GM08714 (cell line): ENCODE measurements around the gene C4A.
"Not testable (repeated sequence)": the region's sequence is repeated elsewhere in the genome, so short reads cannot be mapped to it uniquely, and the experiment has no call there.

Source experiments
- H3K4me3 ChIP-seq: fragments of 200-500 bp; sonication (Bioruptor generic); 2 replicates; pipeline ENCODE4 v1.5.1; 2014; ENCODE audit warnings: mild to moderate bottlenecking, low read length, inconsistent platforms

C4A gene

DNA sequence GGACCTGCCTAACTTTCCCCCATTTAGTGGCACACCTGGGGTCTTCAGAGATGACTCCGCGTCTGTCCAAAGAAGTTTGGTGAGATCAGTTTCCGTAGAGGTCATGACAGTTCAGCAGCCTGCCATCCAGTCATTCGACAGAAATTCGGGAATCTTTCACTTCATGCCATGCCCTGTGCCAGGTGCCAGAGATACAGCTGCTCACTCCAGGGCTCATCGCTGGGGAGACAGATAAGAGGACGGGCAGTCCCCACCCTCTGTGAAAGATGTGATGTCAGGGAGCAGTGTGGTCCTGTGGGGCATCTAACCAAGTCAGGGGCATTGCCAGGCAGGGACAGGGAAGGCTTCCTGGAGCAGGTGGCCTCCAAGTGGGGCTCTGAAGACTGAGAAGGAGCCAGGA lies 21.4 kb downstream of the C4A start:
- not testable (repeated sequence) for H3K4me3 ChIP-seq

DNA sequence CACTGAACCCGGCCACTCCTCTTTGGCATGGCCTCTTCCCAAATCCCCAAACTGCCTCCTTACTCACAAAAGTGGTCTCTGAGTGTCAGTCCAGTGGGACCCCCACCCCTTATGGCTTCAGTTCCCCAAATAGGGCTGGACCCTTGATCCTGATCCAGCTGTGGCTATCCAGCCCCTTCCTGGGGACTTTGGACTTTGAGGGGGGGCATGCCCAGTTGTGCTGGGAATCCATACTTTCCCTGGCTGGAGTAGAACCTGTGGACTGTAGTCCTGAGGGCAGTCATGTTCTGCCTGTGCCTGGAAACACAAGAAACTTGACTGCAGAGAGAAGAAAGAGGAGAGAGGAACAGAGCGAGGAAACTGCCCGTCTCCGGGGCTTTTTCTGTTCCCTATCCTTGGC lies 22.5 kb downstream of the C4A start:
- H3K4me3 ChIP-seq: not testable (repeated sequence)

DNA sequence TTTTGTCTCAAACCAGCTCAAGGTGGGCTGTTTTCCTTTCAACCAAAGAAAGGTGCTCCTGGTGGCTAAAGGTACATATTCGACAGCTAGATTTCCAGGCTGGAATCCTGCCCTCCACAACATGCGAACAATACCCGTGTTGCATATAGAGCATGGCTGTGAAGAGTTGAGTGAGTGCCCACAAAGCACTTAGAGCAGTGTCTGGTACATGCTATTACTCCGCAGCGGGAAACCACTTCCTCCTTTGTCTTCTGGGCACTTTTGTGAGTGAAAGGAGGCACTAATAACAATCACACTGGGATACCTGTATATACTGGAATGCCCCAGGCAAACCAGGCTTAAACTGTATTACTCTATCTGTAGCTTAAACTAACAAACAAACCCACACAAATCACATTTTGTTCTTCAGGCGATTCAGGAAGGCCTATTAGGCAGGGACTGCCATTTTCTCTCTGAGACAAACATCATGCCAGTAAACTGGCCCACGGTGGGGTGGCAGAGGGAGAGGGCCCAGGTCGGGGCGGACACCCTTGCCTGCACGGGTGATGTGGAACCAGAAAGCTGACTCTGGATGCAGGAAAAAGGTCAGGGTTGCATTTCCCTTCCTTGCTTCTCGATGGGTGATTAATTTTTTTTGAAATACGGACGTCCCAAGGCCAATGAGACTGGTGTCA lies 23.1 kb downstream of the C4A start:
- H3K4me3 ChIP-seq: not testable (repeated sequence)

DNA sequence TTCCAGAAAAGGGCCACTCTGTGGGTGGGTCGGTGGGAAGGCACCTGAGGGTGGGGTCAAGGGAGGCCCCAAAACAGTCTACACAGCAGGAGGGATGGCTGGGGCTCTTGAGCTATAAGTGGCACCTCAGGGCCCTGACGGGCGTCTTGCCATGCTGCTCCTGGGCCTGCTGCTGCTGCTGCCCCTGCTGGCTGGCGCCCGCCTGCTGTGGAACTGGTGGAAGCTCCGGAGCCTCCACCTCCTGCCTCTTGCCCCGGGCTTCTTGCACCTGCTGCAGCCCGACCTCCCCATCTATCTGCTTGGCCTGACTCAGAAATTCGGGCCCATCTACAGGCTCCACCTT lies 23.7 kb downstream of the C4A start:
- H3K4me3 ChIP-seq: not testable (repeated sequence)

DNA sequence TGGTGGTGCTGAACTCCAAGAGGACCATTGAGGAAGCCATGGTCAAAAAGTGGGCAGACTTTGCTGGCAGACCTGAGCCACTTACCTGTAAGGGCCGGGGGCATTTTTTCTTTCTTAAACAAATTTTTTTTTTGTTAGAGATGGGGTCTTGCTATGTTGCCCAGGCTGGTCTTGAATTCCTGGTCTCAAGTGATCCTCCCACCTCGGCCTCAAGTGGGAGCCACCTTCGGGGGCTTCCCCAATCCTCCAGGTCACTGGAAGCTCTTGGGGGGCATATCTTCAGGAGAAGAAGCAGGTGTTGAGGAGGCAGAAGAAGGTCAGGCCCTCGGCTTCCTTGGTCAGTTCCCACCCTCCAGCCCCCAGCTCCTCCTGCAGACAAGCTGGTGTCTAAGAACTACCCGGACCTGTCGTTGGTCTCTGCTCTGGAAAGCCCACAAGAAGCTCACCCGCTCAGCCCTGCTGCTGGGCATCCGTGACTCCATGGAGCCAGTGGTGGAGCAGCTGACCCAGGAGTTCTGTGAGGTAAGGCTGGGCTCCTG lies 24.2 kb downstream of the C4A start:
- not testable (repeated sequence) for H3K4me3 ChIP-seq

DNA sequence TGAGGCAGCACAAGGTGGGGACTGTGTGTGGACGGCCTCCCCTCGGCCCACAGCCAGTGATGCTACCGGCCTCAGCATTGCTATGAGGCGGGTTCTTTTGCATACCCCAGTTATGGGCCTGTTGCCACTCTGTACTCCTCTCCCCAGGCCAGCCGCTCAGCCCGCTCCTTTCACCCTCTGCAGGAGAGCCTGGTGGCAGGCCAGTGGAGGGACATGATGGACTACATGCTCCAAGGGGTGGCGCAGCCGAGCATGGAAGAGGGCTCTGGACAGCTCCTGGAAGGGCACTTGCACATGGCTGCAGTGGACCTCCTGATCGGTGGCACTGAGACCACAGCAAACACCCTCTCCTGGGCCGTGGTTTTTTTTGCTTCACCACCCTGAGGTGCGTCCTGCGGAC lies 25.2 kb downstream of the C4A start:
- H3K4me3 ChIP-seq: not testable (repeated sequence)

DNA sequence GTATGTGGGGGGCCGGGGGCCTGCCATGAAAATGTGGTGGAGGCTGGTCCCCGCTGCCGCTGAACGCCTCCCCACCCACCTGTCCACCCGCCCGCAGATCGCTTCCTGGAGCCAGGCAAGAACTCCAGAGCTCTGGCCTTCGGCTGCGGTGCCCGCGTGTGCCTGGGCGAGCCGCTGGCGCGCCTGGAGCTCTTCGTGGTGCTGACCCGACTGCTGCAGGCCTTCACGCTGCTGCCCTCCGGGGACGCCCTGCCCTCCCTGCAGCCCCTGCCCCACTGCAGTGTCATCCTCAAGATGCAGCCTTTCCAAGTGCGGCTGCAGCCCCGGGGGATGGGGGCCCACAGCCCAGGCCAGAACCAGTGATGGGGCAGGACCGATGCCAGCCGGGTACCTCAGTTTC lies 26.2 kb downstream of the C4A start:
- H3K4me3 ChIP-seq: not testable (repeated sequence)

DNA sequence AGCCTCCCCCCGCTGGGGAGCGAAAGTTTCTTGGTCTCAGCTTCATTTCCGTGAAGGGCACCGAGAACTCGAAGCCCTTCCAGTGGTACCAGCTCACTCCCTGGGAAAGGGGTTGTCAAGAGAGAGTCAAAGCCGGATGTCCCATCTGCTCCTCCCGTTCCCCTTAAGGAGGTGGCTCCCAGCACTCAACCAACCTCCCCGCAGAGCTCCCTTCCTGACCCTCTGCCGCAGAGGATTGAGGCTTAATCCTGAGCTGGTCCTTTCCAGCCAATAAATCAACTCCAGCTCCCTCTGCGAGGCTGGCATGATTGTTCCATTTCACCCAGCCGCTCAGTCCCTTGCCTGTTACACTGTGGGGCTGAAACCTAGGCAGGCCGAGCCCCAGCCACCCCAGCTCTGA lies 26.8 kb downstream of the C4A start:
- not testable (repeated sequence) for H3K4me3 ChIP-seq

DNA sequence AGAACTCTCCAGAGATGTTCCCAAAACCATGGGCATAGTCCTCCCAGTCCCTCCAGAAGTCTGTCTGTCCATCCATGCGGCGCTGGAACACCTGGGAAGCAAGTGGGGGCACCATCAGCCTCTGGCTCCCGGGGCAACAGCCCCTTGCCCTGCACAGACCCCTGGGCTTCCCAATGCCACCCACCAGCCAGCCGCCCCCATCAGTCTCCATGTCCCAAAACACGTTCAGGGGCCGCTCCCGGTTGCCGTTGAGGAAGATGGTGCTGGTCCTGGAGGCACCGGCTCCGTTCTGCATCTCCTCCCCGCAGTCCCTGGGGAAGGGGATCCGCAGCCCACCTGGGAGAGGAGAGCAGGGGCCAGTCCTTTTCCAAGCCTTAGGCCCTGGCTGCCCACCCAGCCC lies 27.7 kb downstream of the C4A start:
- not testable (repeated sequence) for H3K4me3 ChIP-seq

DNA sequence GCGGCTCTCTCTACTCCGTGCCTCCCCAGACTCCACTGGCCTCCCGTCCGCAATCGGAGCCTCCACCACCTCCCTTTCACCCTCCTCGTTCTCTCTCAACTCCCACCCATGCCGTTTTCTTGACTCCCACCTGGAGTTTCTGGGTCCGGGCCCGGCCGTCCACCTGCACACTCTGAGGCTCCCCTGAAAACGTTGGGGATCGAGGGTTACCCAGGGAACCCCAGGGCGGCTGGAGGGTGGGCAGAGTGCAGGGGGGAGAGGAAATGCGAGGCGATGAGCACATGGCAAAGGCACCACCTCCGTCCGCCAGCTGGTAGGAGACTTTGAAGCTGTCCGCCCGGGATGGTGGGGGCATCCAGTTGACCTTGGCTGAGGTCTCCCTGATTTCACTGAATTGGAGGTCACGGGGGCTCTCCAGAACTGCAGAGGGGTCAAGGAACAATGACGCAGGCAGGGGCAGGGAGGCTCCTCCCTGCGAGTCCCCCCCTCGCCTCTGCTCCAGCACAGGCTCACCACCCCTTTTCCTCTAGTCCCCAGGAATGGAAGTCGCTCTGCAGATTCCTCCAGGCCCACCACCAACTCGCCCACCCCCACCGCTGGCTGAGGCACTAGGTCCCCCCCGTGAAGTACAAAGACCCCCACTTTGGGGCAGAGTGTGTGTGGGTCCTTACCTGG lies 29.1 kb downstream of the C4A start:
- not testable (repeated sequence) for H3K4me3 ChIP-seq

DNA sequence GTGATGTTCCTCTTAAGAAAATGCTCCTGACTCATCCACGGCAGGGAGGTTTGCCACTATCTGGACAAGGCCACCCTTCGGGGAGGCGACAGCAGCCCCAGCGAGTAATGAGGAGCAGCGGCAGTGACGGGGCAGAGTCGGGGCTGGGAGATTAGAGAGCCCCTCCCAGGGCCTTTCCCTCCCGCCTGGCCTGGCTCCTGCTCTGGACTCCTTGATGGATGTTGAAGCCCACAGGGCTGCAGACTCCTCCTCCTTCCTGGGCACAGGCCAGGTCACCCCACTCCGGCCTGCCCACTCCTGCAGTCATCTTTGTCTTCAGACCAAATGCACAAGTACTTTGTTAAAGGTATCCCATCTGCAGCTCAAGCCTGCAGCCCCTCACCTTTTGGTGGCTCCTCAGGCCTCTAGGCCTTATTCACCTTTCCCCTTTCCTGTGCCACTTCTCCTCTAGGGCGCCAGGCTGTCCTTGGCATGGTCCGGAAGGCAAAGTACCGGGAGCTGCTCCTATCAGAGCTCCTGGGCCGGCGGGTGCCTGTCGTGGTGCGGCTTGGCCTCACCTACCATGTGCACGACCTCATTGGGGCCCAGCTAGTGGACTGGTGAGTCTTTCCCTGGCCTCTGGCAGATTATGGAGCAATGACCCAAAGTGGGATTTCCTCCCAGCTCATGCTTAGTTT lies 31.2 kb downstream of the C4A start:
- not testable (repeated sequence) for H3K4me3 ChIP-seq

DNA sequence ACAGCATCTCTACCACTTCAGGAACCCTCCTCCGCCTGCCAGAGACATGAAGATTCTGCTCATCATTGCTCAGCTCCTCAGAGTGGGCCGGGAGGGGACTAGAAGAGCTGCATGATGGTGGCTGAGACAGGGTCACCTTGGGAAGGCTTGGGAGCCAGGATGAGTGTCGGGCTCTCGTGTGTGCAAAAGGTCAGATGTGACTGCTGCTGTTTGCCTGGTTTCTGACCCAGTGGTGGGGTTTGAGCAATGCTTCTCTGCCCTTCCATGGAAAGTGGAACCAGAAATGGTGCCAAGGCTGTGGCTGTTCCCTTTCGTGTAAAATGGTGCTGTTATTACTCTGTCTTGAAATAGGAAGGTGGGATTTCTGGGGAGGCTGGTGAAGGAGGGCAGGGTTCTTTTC lies 31.9 kb downstream of the C4A start:
- H3K4me3 ChIP-seq: not testable (repeated sequence)

DNA sequence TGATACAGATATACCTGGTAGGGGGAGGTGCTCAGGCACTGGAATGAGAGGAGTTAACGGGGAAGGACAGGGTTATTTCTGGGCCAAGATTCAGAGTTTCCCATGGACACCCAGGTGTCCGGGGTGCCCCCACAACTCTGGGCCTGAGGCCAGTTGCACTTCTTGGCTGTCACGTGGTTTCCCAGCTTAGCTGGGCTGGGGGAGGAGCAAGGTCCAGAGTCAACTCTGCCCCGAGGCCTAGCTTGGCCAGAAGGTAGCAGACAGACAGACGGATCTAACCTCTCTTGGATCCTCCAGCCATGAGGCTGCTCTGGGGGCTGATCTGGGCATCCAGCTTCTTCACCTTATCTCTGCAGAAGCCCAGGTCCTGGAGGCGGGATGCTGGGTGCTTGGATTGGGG lies 32.7 kb downstream of the C4A start, which contains the start of gene C4B:
Gene C4B, plus strand, starts transcription at position 249 of the 400 bp plus-strand sequence. Its CDS starts 51 bp downstream, at position 300.
- H3K4me3 ChIP-seq: not testable (repeated sequence)

DNA sequence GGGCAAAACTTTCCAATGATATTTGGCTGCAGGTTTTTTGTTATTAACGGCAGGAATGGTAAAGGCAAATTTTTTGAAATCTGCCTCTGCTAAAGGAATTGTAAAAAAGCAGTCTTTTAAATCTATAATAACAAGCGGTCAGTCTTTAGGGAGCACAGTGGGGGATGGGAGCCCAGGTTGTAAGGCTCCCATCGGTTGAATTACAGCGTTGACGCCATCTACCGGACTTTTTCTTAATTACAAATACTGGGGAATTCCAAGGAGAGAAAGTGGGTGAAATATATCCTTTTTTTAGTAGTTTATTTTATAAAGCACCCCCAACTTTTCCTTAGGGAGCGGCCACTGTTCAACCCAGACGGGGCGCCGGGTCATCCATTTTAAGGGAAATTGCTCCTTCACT lies 40.2 kb downstream of the C4A start:
- H3K4me3 ChIP-seq: not testable (repeated sequence)

DNA sequence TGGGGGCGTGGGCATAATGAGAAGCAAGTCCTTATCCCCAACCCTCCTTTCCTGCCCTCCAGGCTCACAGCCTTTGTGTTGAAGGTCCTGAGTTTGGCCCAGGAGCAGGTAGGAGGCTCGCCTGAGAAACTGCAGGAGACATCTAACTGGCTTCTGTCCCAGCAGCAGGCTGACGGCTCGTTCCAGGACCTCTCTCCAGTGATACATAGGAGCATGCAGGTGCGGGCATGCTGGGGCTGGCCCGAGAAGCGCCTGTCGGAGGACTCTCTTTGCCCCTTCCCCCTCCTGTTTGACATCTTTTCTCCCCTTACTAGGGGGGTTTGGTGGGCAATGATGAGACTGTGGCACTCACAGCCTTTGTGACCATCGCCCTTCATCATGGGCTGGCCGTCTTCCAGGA lies 46.8 kb downstream of the C4A start:
- not testable (repeated sequence) for H3K4me3 ChIP-seq

DNA sequence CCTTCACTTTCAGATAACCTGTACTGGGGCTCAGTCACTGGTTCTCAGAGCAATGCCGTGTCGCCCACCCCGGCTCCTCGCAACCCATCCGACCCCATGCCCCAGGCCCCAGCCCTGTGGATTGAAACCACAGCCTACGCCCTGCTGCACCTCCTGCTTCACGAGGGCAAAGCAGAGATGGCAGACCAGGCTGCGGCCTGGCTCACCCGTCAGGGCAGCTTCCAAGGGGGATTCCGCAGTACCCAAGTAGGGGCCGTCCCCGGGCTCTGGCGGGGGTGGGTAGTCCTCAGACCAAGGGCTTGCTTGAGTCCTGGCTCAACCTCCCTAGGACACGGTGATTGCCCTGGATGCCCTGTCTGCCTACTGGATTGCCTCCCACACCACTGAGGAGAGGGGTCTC lies 47.7 kb downstream of the C4A start:
- not testable (repeated sequence) for H3K4me3 ChIP-seq

DNA sequence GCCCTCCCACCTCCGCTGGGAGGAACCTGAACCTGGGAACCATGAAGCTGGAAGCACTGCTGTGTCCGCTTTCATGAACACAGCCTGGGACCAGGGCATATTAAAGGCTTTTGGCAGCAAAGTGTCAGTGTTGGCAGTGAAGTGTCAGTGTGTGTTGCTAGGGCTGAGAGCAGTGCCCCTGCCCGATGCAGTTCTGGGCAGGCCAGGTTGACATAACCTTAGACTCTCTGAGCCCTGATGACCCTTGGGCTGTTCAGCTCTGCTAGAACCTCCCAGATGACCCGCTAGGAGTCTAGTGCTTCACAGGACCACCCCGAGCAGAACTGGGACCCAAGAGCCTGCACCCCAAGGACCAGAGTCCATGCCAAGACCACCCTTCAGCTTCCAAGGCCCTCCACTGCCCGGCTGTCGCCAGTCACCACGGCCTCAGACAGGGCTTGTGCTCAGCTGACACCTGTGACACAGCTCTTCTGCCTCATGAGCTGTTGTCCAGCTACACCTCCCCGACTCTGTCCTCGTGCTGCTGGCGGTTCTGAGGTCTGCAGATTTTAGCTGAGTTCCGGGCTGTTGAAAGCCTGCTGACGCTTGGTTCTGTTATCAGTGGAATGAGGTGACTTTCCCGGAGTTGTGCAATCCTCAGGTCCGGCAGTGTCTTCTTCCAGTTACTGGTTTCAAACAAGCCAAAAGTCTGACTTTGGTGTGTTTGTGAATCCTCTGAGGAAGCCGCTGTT lies 53.6 kb downstream of the C4A start:
- H3K4me3 ChIP-seq: not testable (repeated sequence)

DNA sequence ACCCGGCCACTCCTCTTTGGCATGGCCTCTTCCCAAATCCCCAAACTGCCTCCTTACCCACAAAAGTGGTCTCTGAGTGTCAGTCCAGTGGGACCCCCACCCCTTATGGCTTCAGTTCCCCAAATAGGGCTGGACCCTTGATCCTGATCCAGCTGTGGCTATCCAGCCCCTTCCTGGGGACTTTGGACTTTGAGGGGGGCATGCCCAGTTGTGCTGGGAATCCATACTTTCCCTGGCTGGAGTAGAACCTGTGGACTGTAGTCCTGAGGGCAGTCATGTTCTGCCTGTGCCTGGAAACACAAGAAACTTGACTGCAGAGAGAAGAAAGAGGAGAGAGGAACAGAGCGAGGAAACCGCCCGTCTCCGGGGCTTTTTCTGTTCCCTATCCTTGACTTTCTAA lies 55.3 kb downstream of the C4A start:
- not testable (repeated sequence) for H3K4me3 ChIP-seq

DNA sequence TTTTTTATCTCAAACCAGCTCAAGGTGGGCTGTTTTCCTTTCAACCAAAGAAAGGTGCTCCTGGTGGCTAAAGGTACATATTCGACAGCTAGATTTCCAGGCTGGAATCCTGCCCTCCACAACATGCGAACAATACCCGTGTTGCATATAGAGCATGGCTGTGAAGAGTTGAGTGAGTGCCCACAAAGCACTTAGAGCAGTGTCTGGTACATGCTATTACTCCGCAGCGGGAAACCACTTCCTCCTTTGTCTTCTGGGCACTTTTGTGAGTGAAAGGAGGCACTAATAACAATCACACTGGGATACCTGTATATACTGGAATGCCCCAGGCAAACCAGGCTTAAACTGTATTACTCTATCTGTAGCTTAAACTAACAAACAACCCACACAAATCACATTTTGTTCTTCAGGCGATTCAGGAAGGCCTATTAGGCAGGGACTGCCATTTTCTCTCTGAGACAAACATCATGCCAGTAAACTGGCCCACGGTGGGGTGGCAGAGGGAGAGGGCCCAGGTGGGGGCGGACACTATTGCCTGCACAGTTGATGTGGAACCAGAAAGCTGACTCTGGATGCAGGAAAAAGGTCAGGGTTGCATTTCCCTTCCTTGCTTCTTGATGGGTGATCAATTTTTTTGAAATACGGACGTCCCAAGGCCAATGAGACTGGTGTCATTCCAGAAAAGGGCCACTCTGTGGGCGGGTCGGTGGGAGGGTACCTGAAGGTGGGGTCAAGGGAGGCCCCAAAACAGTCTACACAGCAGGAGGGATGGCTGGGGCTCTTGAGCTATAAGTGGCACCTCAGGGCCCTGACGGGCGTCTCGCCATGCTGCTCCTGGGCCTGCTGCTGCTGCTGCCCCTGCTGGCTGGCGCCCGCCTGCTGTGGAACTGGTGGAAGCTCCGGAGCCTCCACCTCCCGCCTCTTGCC lies 56.0 kb downstream of the C4A start, which contains the start of gene CYP21A2:
Gene CYP21A2, plus strand, starts transcription at position 818 of the 927 bp plus-strand sequence. Its CDS starts 8 bp downstream, at position 826.
- not testable (repeated sequence) for H3K4me3 ChIP-seq

DNA sequence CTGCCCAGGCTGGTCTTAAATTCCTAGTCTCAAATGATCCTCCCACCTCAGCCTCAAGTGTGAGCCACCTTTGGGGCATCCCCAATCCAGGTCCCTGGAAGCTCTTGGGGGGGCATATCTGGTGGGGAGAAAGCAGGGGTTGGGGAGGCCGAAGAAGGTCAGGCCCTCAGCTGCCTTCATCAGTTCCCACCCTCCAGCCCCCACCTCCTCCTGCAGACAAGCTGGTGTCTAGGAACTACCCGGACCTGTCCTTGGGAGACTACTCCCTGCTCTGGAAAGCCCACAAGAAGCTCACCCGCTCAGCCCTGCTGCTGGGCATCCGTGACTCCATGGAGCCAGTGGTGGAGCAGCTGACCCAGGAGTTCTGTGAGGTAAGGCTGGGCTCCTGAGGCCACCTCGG lies 57.0 kb downstream of the C4A start:
- not testable (repeated sequence) for H3K4me3 ChIP-seq
